ENCODE data around the gene PTPRQ. TPM values are rescaled to one million over a fixed set of nuclear protein-coding genes. Genes with fewer than 3 reads are reported as not detected.
"Not testable (repeated sequence)": the region's sequence is repeated elsewhere in the genome, so short reads cannot be mapped to it uniquely, and the experiment has no call there.

PTPRQ gene
- total RNA-seq, 1 donor from 2014 or later = 0.07 TPM

DNA sequence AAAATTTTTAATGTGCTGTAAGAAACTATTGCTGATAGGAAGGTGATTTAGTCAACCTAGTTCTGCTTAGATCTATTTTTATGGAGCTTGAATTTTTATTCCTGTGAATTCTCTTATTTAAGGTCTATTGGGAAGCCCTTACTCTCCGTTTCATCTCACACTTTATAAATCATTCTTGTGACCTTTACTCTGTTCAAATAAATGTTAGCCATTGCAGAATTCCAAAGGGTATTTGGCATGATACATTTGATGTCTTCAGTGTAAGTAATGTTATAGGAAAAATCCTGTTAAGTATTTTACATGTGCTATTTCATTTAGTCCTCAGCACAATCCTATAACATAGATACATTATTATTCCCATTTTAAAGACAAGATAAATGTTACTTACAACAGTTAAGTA lies 12.5 kb downstream of the PTPRQ start:
- H3K4me1 Mint-ChIP-seq = no peaks in the 10 kb centered on the region
- no peaks in the 10 kb centered on the region for H3K36me3 ChIP-seq
- no peaks in the 10 kb centered on the region for H3K27me3 ChIP-seq
- no peaks in the 10 kb centered on the region for H4K20me1 ChIP-seq (ENCODE audit: low read depth)
- H3F3A ChIP-seq (ENCODE audit: low read depth) = no peaks in the 10 kb centered on the region
- no peak overlapping the region for H3K27ac Mint-ChIP-seq
- H3K79me2 ChIP-seq (ENCODE audit: low read depth) = no peaks in the 10 kb centered on the region
- H3K9me3 ChIP-seq (ENCODE audit: low read depth) = no peaks in the 10 kb centered on the region
- no peak overlapping the region for H3K4me3 ChIP-seq
- no peak for DNase-seq (ENCODE audit: low spot score)
- no peak for TF ChIP-seq EZH2phosphoT487 (IDR thresholded peaks at IDR 0.05)
- TF ChIP-seq, protein P1, sequence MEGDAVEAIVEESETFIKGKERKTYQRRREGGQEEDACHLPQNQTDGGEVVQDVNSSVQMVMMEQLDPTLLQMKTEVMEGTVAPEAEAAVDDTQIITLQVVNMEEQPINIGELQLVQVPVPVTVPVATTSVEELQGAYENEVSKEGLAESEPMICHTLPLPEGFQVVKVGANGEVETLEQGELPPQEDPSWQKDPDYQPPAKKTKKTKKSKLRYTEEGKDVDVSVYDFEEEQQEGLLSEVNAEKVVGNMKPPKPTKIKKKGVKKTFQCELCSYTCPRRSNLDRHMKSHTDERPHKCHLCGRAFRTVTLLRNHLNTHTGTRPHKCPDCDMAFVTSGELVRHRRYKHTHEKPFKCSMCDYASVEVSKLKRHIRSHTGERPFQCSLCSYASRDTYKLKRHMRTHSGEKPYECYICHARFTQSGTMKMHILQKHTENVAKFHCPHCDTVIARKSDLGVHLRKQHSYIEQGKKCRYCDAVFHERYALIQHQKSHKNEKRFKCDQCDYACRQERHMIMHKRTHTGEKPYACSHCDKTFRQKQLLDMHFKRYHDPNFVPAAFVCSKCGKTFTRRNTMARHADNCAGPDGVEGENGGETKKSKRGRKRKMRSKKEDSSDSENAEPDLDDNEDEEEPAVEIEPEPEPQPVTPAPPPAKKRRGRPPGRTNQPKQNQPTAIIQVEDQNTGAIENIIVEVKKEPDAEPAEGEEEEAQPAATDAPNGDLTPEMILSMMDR (IDR thresholded peaks at IDR 0.05) = no peak
- TF ChIP-seq EZH2 (IDR thresholded peaks at IDR 0.05) = no peak
- H2AFZ ChIP-seq (replicated peaks) = no peak overlapping the region
- H3K9me3 Mint-ChIP-seq = peaks cover 2% of the 10 kb centered on the region
- peaks cover 2% of the 10 kb centered on the region for H3K36me3 Mint-ChIP-seq
- no peak overlapping the region for H3K4me3 Mint-ChIP-seq
- H3K4me1 ChIP-seq = no peaks in the 10 kb centered on the region
- no peak overlapping the region for H3K27ac ChIP-seq
- no peak overlapping the region for H3K4me2 ChIP-seq
- no peak overlapping the region for H3K9ac ChIP-seq
- no peaks in the 10 kb centered on the region for H3K27me3 Mint-ChIP-seq (ENCODE audit: insufficient read depth, low read depth)

DNA sequence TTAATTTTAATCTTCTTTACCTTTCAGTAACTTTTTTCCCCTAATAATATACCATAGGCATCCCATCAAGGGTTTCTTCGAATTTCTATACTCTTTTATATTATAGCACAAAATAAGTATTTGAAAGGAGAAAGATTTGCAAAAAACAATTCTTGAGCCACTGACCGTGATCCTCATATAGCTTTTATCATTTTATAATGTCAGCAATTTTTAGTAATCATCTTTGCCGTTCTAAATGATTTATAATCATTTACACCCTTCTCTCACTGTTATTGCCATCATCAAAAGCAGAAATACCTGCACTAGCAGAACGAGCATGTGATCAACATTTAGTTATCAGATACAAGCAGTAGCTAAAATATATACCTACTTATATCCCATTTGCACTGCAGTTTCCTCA lies 16.9 kb downstream of the PTPRQ start:
- Histone ChIP-seq H3F3A (ENCODE audit: low read depth) (no peaks in the 10 kb centered on the region), H3K27me3 (no peaks in the 10 kb centered on the region), H3K9me3 (ENCODE audit: low read depth) (no peaks in the 10 kb centered on the region), H4K20me1 (ENCODE audit: low read depth) (no peaks in the 10 kb centered on the region), H3K9ac (no peak overlapping the region), H3K36me3 (no peaks in the 10 kb centered on the region), H3K27ac (no peak overlapping the region), H3K4me1 (no peaks in the 10 kb centered on the region), H3K4me2 (no peak overlapping the region), H3K79me2 (ENCODE audit: low read depth) (no peaks in the 10 kb centered on the region), H2AFZ (replicated peaks) (no peak overlapping the region), H3K4me3 (no peak overlapping the region)
- H3K27ac Mint-ChIP-seq = no peak overlapping the region
- no peaks in the 10 kb centered on the region for H3K27me3 Mint-ChIP-seq (ENCODE audit: insufficient read depth, low read depth)
- H3K36me3 Mint-ChIP-seq = no peaks in the 10 kb centered on the region
- no peaks in the 10 kb centered on the region for H3K4me1 Mint-ChIP-seq
- TF ChIP-seq EZH2 (IDR thresholded peaks at IDR 0.05) (no peak), EZH2phosphoT487 (IDR thresholded peaks at IDR 0.05) (no peak)
- TF ChIP-seq, protein P1 (IDR thresholded peaks at IDR 0.05) = no peak
- DNase-seq (ENCODE audit: low spot score) = no peak
- H3K9me3 Mint-ChIP-seq = peaks cover 2% of the 10 kb centered on the region
- H3K4me3 Mint-ChIP-seq = no peak overlapping the region

DNA sequence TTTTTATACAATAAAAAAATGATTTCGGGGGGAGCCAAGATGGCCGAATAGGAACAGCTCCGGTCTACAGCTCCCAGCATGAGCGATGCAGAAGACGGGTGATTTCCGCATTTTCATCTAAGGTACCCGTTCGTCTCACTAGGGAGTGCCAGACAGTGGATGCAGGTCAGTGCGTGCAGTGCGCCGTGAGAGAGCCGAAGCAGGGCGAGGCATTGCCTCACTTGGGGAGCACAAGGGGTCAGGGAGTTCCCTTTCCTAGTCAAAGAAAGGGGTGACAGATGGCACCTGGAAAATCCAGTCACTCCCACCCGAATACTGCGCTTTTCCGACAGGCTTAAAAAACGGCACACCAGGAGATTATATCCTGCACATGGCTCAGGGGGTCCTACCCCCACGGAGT lies 17.8 kb downstream of the PTPRQ start:
- not testable (repeated sequence) for H3K27me3 ChIP-seq; H3K4me1 Mint-ChIP-seq; H2AFZ ChIP-seq (replicated peaks); H3K4me2 ChIP-seq; H4K20me1 ChIP-seq (ENCODE audit: low read depth); H3K79me2 ChIP-seq (ENCODE audit: low read depth); H3F3A ChIP-seq (ENCODE audit: low read depth); H3K4me3 ChIP-seq; DNase-seq (ENCODE audit: low spot score); H3K4me3 Mint-ChIP-seq; H3K36me3 Mint-ChIP-seq; H3K27ac Mint-ChIP-seq; H3K9me3 Mint-ChIP-seq; H3K27me3 Mint-ChIP-seq (ENCODE audit: insufficient read depth, low read depth); H3K9me3 ChIP-seq (ENCODE audit: low read depth); H3K4me1 ChIP-seq; H3K27ac ChIP-seq; H3K9ac ChIP-seq; H3K36me3 ChIP-seq

DNA sequence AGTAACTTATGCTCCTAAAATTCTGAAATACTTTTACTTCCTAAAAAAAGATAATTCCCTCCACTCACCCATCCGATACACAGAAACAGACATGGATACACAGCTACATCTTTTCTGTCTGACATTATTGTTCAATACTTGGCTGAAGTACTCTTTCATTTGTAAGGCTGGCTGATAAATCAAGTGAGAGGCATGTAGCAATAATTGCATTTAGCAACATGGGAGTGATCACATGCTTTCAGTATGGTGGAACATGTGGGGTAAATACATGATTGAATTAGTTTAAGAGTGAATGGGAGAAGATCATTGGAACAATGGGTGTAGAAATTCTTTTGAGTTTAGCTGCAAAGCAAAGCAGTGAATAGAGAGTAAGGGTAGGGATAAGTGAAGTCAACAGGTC lies 25.6 kb downstream of the PTPRQ start:
- H3K27me3 ChIP-seq = no peaks in the 10 kb centered on the region
- no peak overlapping the region for H3K27ac ChIP-seq
- no peaks in the 10 kb centered on the region for H4K20me1 ChIP-seq (ENCODE audit: low read depth)
- H3K4me2 ChIP-seq = no peak overlapping the region
- no peaks in the 10 kb centered on the region for H3K27me3 Mint-ChIP-seq (ENCODE audit: insufficient read depth, low read depth)
- TF ChIP-seq EZH2 (IDR thresholded peaks at IDR 0.05) = no peak
- TF ChIP-seq EZH2phosphoT487 (IDR thresholded peaks at IDR 0.05) = no peak
- TF ChIP-seq, protein P1 (IDR thresholded peaks at IDR 0.05) = no peak
- H3K9me3 ChIP-seq (ENCODE audit: low read depth) = no peaks in the 10 kb centered on the region
- no peaks in the 10 kb centered on the region for H3K4me1 ChIP-seq
- no peaks in the 10 kb centered on the region for H3F3A ChIP-seq (ENCODE audit: low read depth)
- H3K9ac ChIP-seq = no peak overlapping the region
- no peak overlapping the region for H3K4me3 ChIP-seq
- H3K4me3 Mint-ChIP-seq = no peak overlapping the region
- H3K27ac Mint-ChIP-seq = no peak overlapping the region
- no peaks in the 10 kb centered on the region for H3K36me3 ChIP-seq
- H3K36me3 Mint-ChIP-seq = no peaks in the 10 kb centered on the region
- no peaks in the 10 kb centered on the region for H3K79me2 ChIP-seq (ENCODE audit: low read depth)
- no peaks in the 10 kb centered on the region for H3K4me1 Mint-ChIP-seq
- H2AFZ ChIP-seq (replicated peaks) = no peak overlapping the region
- DNase-seq (ENCODE audit: low spot score) = no peak
- H3K9me3 Mint-ChIP-seq = no peaks in the 10 kb centered on the region

Data from neural progenitor cell (in vitro differentiated cells).